PFSK-1 (cell line): ENCODE results near the gene NIPAL3.

Experiments
- FOXP2 ChIP-seq: optimal IDR thresholded peaks from 2 replicates; pipeline ENCODE3; 2011; ENCODE audit warnings: borderline replicate concordance, control low read depth, inconsistent platforms; ENCODE audit not compliant: insufficient read depth; ENCODE audit errors: extremely low read length, extremely low read depth
- POLR2AphosphoS5 ChIP-seq: IDR thresholded peaks from 2 replicates; pipeline ENCODE4 v1.6.1; 2012; ENCODE audit warnings: low read depth, mild to moderate bottlenecking, control low read depth, low read length, moderate library complexity
- REST ChIP-seq, 2 experiments: IDR thresholded peaks; 2 replicates each; pipeline versions ENCODE4 v1.6.1 to v1.8.0; 2011 to 2012; ENCODE audit warnings: low read depth in 2 of 2, low read length in 2 of 2, control low read depth in 1 of 2, inconsistent platforms in 1 of 2, mild to moderate bottlenecking in 1 of 2, moderate library complexity in 1 of 2; ENCODE audit not compliant: insufficient read depth in 1 of 2
- SIN3A ChIP-seq: IDR thresholded peaks from 2 replicates; pipeline ENCODE4 v1.6.1; 2012; ENCODE audit warnings: mild to moderate bottlenecking, low read length, moderate library complexity, borderline replicate concordance; ENCODE audit not compliant: insufficient read depth
- TAF1 ChIP-seq: IDR thresholded peaks from 2 replicates; pipeline ENCODE4 v1.6.1; 2012; ENCODE audit warnings: low read length, control low read depth, borderline replicate concordance; ENCODE audit not compliant: insufficient read depth

The NIPAL3 gene

GRCh38 chr1:24410750-24411149 is 4.9 kb upstream of the NIPAL3 start:
- TF ChIP-seq REST (IDR thresholded peaks at IDR 0.05; ENCODE audit: insufficient read depth in 1 of 2, low read depth in 2 of 2, low read length in 2 of 2): no peak

- TF ChIP-seq TAF1 (no peak), POLR2AphosphoS5 (no peak), SIN3A (no peak), REST (IDR thresholded peaks at IDR 0.05; ENCODE audit: insufficient read depth in 1 of 2, low read depth in 2 of 2, low read length in 2 of 2) (no peak), FOXP2 (no peak)
These were observed 3.6 kb upstream of the NIPAL3 start for GRCh38 chr1:24411963-24412362.

GRCh38 chr1:24412408-24412807 is 3.2 kb upstream of the NIPAL3 start:
- no peak for TF ChIP-seq FOXP2
- TF ChIP-seq TAF1: no peak
- TF ChIP-seq SIN3A: no peak
- no peak for TF ChIP-seq REST (IDR thresholded peaks at IDR 0.05; ENCODE audit: insufficient read depth in 1 of 2, low read depth in 2 of 2, low read length in 2 of 2)
- TF ChIP-seq POLR2AphosphoS5: no peak

GRCh38 chr1:24413350-24414163 is 2.0 kb upstream of the NIPAL3 start, which contains the start of gene STPG1:
Gene STPG1, minus strand, starts transcription at chr1:24413782. Its CDS starts 12,394 bp downstream, at chr1:24401388.
- TF ChIP-seq REST (IDR thresholded peaks at IDR 0.05; ENCODE audit: insufficient read depth in 1 of 2, low read depth in 2 of 2, low read length in 2 of 2) (no peak), SIN3A (no peak)

- TF ChIP-seq FOXP2: no peak
These were observed 748 bp upstream of the NIPAL3 start for GRCh38 chr1:24414775-24415333.
